Stimulated activated CD4-positive, alpha-beta T cell treated with anti-CD3 and anti-CD28 coated beads, Interleukin-12 subunit alpha, Interleukin-12 subunit beta, amount 100 ng/mL, for 4 hours (primary cell): ENCODE measurements around the gene OR2T11.
"Not testable (repeated sequence)": the region's sequence is repeated elsewhere in the genome, so short reads cannot be mapped to it uniquely, and the experiment has no call there.

ENCODE experiments used
- DNase-seq: peaks from one replicate; pipeline ENCODE4 v3.0.0-alpha.2; 2020

OR2T11 gene, protein sequence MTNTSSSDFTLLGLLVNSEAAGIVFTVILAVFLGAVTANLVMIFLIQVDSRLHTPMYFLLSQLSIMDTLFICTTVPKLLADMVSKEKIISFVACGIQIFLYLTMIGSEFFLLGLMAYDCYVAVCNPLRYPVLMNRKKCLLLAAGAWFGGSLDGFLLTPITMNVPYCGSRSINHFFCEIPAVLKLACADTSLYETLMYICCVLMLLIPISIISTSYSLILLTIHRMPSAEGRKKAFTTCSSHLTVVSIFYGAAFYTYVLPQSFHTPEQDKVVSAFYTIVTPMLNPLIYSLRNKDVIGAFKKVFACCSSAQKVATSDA

DNA sequence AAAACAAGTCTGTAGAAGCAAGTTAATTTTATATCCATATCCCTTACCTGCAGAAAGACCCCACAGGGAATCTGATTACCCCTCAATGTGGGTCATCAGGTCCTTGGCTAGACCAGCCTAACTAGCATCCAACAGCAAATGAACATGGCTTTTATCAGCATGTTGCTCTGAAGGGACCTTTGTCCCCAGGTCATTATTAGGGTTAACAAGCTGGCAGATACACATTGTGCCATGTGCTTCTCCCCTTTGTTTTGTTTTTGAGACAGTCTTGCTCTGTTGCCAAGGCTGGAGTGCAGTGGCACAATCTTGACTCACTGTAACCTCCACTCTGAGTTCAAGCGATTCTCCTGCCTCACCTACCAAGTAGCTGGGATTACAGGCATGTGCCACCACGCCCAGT lies at the start of gene OR2T11:
TSS of gene OR2T11 (minus strand) at position 101 of the 400 bp plus-strand sequence. CDS start 7,963 bp downstream, outside the sequence.
- DNase-seq, result not testable (repeated sequence)

- no peak for DNase-seq
Observed at GRCh38 chr1:248681651-248682050, 46.8 kb upstream of the OR2T11 start.

DNA sequence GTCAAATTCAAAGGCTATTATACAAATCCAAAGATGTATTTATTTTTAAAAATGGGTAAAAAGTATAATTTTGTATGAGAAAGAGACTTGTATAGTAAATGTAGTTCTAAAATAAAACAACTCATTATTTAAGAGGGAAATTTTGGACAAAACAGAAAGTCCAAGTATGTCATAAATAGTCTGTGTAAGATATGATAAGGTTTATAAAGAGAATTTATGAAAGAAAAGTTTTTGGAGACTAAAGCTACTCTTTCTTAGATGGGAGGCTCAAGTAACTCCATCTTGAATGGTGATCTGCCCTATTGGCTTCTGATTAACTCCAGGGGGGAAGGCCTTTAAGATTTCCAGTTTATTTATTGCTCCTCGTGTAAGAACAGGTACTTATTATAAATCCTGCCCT lies 35.1 kb upstream of the OR2T11 start:
- no peak for DNase-seq

GRCh38 chr1:248663453-248664328 lies 28.8 kb upstream of the OR2T11 start:
- DNase-seq, result not testable (repeated sequence)

DNA sequence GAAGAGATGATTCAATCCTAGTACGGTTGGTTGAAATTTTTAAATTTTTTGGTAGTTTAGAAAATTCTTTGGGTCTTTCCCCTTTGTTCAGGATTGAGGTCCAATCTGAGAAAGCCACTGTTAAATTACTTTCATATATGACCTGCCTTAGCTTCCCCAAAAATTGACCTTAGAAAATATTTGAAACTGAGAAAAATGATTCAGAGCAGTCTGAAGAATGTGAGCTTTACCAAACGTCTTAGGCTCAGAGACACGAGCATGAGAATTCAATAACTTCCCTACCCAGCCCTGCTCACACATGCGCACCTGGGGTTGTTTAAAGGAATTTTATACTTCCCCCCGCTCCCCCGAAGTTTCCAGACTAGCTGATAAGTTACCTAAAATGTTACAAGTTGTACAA lies 21.9 kb upstream of the OR2T11 start:
- not testable (repeated sequence) for DNase-seq

DNA sequence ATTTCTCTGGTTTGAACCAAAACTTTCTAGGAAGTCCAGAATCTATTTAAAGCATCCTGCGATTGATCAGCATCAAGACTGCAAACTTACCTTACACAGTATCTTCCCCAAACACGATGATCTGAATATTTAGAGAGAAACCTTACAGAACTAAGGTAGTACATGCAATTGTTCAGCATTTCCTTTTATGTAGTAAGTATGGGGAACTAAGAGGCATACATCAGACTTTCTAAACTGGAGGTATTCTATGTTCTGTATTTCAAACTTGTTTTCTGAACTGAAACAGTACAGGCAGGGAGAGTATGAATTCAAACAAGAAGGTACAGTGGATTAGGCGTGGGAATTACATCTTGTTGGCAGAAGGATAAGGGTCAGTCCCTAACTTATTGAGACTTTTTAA lies 20.5 kb upstream of the OR2T11 start, which contains the start of gene OR2T27:
TSS of gene OR2T27 (minus strand) at position 175 of the 400 bp plus-strand sequence. CDS start 4,644 bp downstream, outside the sequence.
- DNase-seq, result not testable (repeated sequence)

GRCh38 chr1:248648770-248649536 lies 14.1 kb upstream of the OR2T11 start:
- not testable (repeated sequence) for DNase-seq

DNA sequence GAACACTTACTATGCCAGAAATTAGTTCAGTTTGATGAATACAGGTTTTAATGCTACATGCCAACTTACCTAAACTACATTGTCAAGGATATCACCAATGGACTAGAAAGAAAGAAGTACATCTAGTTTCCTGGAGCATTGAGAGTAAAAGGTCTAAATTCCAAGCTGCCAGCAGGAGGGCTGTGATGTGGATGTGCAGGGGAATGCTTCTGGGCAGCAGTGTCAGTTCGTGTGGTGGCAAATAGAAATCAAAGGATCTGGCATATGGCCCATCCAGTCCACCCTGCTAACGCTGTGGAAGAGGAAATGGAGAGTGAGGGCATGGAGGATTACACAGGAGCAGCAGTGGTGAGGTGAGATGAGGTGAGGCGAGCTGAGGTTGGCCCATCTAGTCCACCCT lies 10.3 kb upstream of the OR2T11 start, which contains the start of gene OR2T35:
TSS of gene OR2T35 (minus strand) at position 101 of the 400 bp plus-strand sequence. CDS start 6,020 bp downstream, outside the sequence.
- DNase-seq, result not testable (repeated sequence)

GRCh38 chr1:248642971-248643651 lies 8.2 kb upstream of the OR2T11 start:
- not testable (repeated sequence) for DNase-seq

- DNase-seq, result not testable (repeated sequence)
Observed at GRCh38 chr1:248641583-248641982, 6.7 kb upstream of the OR2T11 start.

GRCh38 chr1:248640906-248641305 lies 6.0 kb upstream of the OR2T11 start:
- DNase-seq, result not testable (repeated sequence)

- DNase-seq, result not testable (repeated sequence)
Observed at GRCh38 chr1:248639652-248640051, 4.8 kb upstream of the OR2T11 start.

- DNase-seq, result not testable (repeated sequence)
Observed at GRCh38 chr1:248636612-248637011, 1.7 kb upstream of the OR2T11 start.

DNA sequence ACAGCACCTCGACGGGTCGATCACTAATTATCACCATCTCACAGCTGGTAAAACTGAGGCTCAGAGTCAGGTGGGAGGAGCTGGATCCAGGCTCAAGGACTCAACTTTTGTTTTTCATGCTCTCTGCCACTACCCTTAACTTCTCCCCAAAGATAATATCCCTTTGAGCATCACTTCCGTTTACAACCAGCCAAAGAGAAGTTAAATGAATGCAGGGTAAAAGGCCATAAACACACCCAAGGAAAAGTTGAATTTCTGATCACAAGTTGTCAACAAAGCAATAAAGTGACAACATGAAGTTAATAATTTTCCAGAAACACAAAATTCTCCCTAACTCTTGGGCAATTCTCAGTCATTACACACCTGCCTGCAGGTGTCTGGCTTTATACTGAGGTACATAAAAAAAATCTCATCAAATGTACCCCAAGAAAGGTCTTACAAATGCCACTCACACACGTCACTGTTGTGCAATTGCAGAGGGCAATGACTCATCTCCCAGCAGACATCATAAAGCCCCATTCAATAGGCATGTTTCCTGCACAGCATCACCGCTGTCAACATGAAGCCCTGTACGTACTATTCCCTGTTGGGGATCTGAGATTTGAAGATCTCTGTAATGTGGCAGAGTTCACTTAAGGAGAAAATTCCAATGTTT lies 3.4 kb downstream of the OR2T11 start:
- DNase-seq, result no peak

DNA sequence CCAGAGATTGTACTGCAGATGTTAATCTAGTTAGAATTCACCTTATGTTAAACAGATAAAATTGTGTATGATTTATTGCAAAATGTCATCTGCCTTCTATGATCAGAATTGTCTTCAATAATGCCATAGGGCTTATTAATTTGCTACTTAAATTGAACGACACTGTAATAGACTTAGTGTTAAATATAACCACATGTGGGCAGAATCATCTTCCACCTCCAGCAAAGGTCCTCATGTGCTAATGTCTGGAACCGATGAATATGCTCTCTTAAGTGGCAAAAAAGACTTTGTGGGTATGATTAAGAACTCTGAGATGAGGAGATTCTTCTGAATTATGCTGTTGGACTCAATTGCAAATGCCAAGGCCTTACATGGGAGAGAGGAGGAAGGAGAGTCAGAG lies 4.3 kb downstream of the OR2T11 start:
- no peak for DNase-seq

DNA sequence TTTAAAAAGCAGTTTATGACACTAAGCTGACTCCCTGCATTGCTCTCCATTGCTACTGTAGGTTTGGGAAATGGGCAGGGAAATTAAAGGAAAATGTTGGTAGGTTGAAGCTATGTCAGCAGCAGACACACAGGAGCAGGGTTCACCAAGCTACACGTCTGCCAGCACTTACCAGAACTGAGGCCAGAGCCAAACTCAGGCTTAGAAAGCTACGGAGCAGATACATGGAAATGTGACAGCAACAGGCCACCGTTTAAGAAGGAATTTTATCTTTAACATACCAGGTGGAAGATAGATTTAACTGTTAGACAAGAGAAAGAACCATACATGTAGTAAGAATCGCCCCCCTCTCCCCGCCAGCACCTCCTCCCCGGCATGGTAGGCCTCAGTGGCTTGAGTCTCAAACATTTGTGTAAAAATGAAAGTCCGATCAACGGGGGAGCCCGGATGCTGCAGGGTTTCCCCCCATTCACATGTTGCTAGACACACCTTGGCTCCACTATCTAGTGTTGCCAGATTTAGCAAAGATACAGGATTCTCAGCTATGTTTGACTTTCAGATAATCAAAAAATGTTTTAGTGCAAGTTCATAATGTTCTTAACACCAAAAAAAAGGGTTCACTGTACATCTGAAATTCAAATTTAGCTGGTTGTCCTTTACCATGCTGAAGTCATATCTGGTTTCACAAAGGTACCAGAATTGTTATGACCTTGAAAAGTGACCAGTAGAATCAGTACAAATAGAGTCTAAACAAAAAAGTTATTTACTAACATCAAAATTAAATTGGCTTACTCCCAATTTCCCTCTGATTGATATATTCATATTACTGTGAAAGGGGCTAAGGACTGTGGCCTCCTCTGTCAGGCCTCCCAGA lies 6.7 kb downstream of the OR2T11 start:
- no peak for DNase-seq

- no peak for DNase-seq
Observed at GRCh38 chr1:248625971-248626370, 8.9 kb downstream of the OR2T11 start.

DNA sequence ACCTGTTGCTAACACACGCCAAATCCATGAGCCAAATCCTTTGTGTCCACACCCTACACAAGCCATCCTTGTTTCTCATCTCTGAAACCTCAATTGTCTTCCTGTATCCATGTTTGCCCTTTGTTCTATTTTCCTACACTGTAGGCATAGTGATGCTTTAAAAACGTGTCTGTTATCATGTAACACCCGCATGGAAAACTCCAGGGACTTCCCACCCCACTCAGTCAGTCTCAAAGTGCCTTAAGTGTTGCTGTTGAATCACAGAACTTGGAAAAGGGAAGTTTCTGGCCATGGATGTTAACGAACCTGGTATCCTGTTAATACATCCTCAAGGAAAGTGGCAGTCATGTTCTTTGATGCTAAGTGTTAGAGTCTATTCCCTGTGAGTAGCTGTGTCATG lies 9.7 kb downstream of the OR2T11 start:
- DNase-seq, result no peak

GRCh38 chr1:248622570-248623001 lies 12.3 kb downstream of the OR2T11 start:
- no peak for DNase-seq

- DNase-seq, result no peak
Observed at GRCh38 chr1:248621770-248622169, 13.1 kb downstream of the OR2T11 start.
